ENCODE data around the gene ABCG2.
"Not testable (repeated sequence)": the region's sequence is repeated elsewhere in the genome, so short reads cannot be mapped to it uniquely, and the experiment has no call there.

Gene ABCG2

DNA sequence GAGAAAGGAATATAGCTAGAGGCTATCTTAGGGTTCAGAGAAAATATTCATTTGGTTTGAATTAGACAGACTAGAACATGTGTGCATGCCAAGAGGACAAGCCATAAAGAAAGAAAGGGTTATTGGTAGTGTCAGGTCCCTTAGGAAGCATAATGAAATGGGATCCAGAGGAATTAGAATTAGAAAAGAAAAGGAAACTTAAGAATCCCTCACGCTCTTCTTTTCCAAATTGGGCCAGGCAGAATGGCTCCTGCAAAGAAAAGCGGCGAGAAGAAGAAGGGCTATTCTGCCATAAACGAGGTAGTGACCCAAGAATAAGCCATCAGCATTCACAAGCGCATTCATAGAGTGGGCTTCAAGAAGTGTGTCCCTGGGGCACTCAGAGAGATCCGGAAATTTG lies 4.9 kb upstream of the ABCG2 start:
- no peak for DNase-seq (ENCODE audit: low spot score)

GRCh38 chr4:88162626-88163025 lies 4.2 kb upstream of the ABCG2 start:
- DNase-seq (ENCODE audit: low spot score): no peak

DNA sequence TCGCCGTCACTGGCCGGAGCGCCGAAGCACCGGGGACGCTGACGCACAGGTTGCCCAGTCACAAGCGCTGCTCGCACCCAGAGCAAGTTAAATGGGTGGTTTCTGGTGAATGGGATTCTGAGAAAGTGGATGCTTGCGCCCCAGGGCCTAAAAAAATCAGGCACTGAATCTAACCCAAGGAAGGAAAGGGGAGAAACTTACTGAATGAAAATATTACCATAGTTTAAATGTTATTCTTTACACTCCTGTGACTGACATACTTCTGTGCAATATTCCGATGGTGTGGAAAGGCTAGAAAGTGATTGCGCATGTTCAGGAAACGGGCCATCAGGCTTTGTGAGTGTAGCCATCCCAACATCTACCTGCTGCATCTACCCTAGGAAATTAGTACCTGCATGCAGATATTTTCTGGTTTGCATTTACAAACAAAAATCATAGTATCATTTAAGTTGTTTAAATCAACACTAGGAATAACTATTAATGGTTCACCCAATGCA lies 838 bp upstream of the ABCG2 start:
- no peak for DNase-seq (ENCODE audit: low spot score)

DNA sequence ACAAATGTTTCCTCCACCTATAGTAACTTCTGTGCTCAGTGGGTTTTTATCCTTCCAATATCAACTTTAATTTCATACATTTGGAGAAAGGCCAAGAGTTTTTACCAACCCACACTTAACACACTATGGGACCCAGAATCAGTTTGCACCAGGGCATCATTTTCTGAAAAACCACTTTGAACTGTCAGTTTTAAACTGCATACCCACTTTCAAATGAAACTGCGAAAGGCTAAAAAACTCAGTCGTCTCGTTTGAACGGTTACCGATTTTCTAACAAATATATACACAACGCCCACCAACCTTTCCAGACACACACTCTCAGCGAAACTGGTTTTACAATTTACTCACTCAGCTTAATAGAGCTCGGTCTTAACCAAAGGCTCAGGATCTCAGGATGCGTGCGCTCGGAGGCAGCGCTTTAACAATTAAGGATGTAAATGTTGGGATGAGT lies 376 bp downstream of the ABCG2 start:
- no peak for DNase-seq (ENCODE audit: low spot score)

GRCh38 chr4:88152331-88152730 lies 6.1 kb downstream of the ABCG2 start:
- DNase-seq (ENCODE audit: low spot score): not testable (repeated sequence)

DNA sequence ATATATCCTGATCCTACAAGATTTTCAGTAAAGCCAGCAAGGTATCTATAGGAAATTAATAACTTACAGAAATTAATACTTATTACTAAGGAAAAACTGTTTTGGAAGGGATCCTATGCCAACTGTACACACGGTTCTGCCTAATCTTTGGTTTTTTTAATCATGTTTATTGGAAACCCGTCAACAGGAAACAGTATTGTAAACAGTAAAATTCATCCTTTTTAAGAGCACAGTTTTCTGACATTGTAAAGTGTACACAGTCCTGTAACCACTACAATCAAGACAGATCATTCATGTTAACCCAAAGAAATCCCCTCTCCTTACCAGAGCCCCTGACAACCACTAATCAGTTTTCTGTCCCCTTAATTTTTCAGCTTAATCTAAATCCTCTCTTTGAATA lies 9.9 kb downstream of the ABCG2 start:
- no peak for DNase-seq (ENCODE audit: low spot score)

GRCh38 chr4:88147799-88148217 lies 10.6 kb downstream of the ABCG2 start:
- no peak for DNase-seq (ENCODE audit: low spot score)

- DNase-seq (ENCODE audit: low spot score): no peak
Measured at GRCh38 chr4:88146891-88147290, 11.5 kb downstream of the ABCG2 start.

GRCh38 chr4:88144866-88145300 lies 13.6 kb downstream of the ABCG2 start:
- no peak for DNase-seq (ENCODE audit: low spot score)

GRCh38 chr4:88144048-88144447 lies 14.4 kb downstream of the ABCG2 start:
- DNase-seq (ENCODE audit: low spot score): no peak

GRCh38 chr4:88143504-88143903 lies 14.9 kb downstream of the ABCG2 start:
- DNase-seq (ENCODE audit: low spot score): no peak

DNA sequence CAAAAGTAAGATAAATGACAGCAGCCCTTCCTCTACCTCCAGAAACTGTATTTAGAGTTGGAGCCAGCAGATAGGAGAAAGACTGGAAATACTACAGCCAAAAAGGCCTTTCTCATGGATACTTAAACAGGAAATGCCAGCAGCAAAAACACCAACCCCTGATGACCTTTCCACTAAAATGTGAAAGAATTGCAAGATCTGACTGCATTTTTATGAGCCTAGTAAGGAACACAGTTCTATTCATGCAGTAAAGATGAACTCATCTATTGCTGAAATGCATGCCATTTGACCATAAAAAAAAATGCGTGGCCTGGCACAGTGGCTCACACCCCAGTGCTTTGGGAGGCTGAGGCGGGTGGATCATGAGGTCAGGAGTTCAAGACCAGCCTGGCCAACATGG lies 19.9 kb downstream of the ABCG2 start:
- no peak for DNase-seq (ENCODE audit: low spot score)

GRCh38 chr4:88137112-88137511 lies 21.3 kb downstream of the ABCG2 start:
- DNase-seq (ENCODE audit: low spot score): no peak

DNA sequence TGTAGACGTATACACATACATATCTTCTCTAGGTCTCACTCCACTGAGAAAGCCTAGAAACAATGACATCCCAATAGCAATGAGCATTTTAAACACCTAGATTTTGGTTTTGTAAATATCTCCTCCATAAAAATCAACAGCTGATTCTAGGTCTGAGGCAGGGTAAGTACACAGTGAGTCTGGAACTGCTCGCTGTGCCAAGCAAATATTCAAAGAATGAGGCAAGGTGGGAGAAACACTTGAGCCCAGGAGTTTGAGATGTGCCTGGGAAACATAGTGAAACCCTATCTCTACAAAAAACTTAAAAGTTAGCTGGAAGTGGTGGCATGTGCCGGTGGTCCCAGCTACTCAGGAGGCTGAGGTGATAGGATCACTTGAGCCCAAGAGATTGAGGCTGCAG lies 22.2 kb downstream of the ABCG2 start:
- DNase-seq (ENCODE audit: low spot score): no peak

- DNase-seq (ENCODE audit: low spot score): no peak
Measured at GRCh38 chr4:88135356-88135663, 23.1 kb downstream of the ABCG2 start.

- DNase-seq (ENCODE audit: low spot score): no peak
Measured at GRCh38 chr4:88134536-88135355, 23.7 kb downstream of the ABCG2 start.

DNA sequence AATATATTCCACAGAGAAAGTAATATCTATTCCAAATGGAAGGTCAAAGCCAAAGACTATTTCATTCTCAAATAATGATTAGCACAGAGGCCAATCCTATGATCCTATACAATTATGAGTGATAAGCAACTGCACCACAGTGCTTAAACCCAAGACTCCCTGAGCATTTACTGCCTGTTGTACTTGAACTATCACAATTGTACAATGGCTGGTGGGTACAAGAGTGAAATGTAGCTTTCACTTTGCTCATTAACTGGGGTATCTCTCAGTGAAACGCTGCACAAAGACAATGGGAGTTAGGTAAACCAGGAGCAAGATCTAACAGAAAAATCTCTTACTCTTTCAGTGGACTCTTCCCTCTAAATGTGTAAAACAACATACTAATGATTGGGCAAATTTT lies 24.3 kb downstream of the ABCG2 start:
- DNase-seq (ENCODE audit: low spot score): no peak

GRCh38 chr4:88130544-88131305 lies 27.7 kb downstream of the ABCG2 start:
- DNase-seq (ENCODE audit: low spot score): peak; percentile 42

DNA sequence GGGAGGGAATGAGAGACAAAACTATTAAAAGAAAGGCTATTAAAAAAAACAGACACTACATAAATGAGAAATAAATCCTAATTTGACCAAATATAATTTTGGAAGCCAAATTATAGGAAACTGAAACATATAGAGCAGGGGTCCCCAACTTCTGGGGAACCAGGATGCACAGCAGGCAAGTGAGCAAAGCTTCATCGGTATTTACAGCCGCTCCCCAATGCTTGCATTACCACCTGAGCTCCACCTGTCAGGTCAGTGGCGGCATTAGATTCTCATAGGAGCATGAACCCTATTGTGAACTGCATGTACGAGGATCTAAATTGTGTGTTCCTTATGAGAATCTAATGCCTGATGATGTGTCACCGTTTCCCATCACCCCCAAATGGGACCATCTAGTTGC lies 28.4 kb downstream of the ABCG2 start:
- DNase-seq (ENCODE audit: low spot score): no peak

DNA sequence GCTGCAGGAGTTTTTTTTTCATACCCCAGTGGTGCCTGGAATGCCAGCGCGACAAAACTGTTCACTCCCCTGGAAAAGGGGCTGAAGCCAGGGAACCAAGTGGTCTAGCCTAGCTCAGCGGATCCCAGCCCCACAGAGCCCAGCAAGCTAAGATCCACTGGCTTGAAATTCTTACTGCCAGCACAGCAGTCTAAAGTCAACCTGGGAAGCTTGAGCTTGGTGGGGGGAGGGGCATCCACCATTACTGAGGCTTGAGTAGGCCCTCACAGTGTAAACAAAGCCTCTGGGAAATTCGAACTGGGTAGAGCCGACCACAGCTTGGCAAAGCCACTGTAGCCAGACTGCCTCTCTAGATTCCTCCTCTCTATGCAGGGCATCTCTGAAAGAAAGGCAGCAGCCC lies 36.2 kb downstream of the ABCG2 start:
- not testable (repeated sequence) for DNase-seq (ENCODE audit: low spot score)

GRCh38 chr4:88119943-88120342 lies 38.5 kb downstream of the ABCG2 start:
- no peak for DNase-seq (ENCODE audit: low spot score)

DNA sequence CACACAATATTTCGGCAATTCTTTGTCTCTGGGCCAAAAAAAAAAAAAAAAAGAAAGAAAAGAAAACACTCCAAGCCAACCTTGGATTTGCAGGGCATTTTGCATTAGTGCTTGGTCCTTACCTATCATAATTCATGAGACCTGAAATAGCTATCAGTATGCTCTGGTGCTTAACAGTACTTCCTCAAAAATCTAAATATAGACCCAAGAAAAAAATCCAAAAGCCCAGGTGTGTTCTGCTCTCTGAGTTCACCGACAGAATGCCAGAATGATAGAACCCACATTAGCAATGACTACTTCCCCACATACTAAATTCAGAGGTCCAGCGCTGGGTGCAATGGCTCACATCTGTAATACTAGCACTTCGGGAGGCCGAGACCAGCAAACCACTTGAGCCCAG lies 42.9 kb downstream of the ABCG2 start:
- no peak for DNase-seq (ENCODE audit: low spot score)

- no peak for DNase-seq (ENCODE audit: low spot score)
Measured at GRCh38 chr4:88112856-88113255, 45.6 kb downstream of the ABCG2 start.
